Measurements from ENCODE around the gene LSM14B. TPM values are rescaled to one million over a fixed set of nuclear protein-coding genes. Genes with fewer than 3 reads are reported as not detected.

Gene LSM14B
- total and polyA plus RNA-seq, 2 experiments from 2014 or later = 7.1 to 43.1 TPM

- H3K79me2 ChIP-seq = peaks cover 36% of the 10 kb centered on the region
- no peak for DNase-seq (ENCODE audit: low spot score)
- H4K20me1 ChIP-seq (ENCODE audit: insufficient read depth, poor library complexity, severe bottlenecking) = peaks cover 48% of the 10 kb centered on the region
- H3K9me3 ChIP-seq (ENCODE audit: low read depth) = no peaks in the 10 kb centered on the region
- 85% methylated on average over 6 of the region's 6 CpGs for WGBS (ENCODE audit: low lambda C conversion rate, missing lambda C conversion rate)
- no peak for TF ChIP-seq EZH2 (IDR thresholded peaks at IDR 0.05; ENCODE audit: borderline replicate concordance)
- no peak for TF ChIP-seq EZH2phosphoT487 (IDR thresholded peaks at IDR 0.05; ENCODE audit: low read depth, severe bottlenecking, unreplicated experiment)
- TF ChIP-seq CTCF (IDR thresholded peaks at IDR 0.05; ENCODE audit: poor library complexity) = no peak
- H3K4me1 ChIP-seq (ENCODE audit: insufficient read depth) = peaks cover 9% of the 10 kb centered on the region
- H2AFZ ChIP-seq = no peak overlapping the region
- H3K9me2 ChIP-seq (replicated peaks; ENCODE audit: insufficient read depth) = no peaks in the 10 kb centered on the region
- no peak overlapping the region for H3K4me2 ChIP-seq
- no peak overlapping the region for H3K4me3 ChIP-seq
- H3K36me3 ChIP-seq (replicated peaks; ENCODE audit: insufficient read depth, low read depth) = peaks cover 4% of the 10 kb centered on the region
- no peak overlapping the region for H3K27ac ChIP-seq
- H3K27me3 ChIP-seq = no peaks in the 10 kb centered on the region
Measured at GRCh38 chr20:62137092-62137384, 14.8 kb downstream of the LSM14B start.

GRCh38 chr20:62137478-62138203, 15.4 kb downstream of the LSM14B start:
- Histone ChIP-seq H4K20me1 (ENCODE audit: insufficient read depth, poor library complexity, severe bottlenecking) (peaks cover 51% of the 10 kb centered on the region), H3K36me3 (replicated peaks; ENCODE audit: insufficient read depth, low read depth) (peaks cover 4% of the 10 kb centered on the region), H2AFZ (no peak overlapping the region), H3K4me1 (ENCODE audit: insufficient read depth) (peaks cover 9% of the 10 kb centered on the region), H3K9me2 (replicated peaks; ENCODE audit: insufficient read depth) (no peaks in the 10 kb centered on the region), H3K79me2 (peaks cover 42% of the 10 kb centered on the region), H3K27ac (no peak overlapping the region), H3K4me2 (no peak overlapping the region), H3K9me3 (ENCODE audit: low read depth) (no peaks in the 10 kb centered on the region), H3K4me3 (no peak overlapping the region), H3K27me3 (no peaks in the 10 kb centered on the region)
- WGBS (ENCODE audit: low lambda C conversion rate, missing lambda C conversion rate) = 87% methylated on average over 8 of the region's 8 CpGs
- TF ChIP-seq EZH2phosphoT487 (IDR thresholded peaks at IDR 0.05; ENCODE audit: low read depth, severe bottlenecking, unreplicated experiment) = no peak
- no peak for TF ChIP-seq EZH2 (IDR thresholded peaks at IDR 0.05; ENCODE audit: borderline replicate concordance)
- no peak for TF ChIP-seq CTCF (IDR thresholded peaks at IDR 0.05; ENCODE audit: poor library complexity)
- DNase-seq (ENCODE audit: low spot score) = no peak

- H4K20me1 ChIP-seq (ENCODE audit: insufficient read depth, poor library complexity, severe bottlenecking) = peaks cover 51% of the 10 kb centered on the region
- H3K4me2 ChIP-seq = no peak overlapping the region
- peaks cover 44% of the 10 kb centered on the region for H3K79me2 ChIP-seq
- WGBS (ENCODE audit: low lambda C conversion rate, missing lambda C conversion rate) = 88% methylated on average over 11 of the region's 11 CpGs
- H2AFZ ChIP-seq = no peak overlapping the region
- no peak for DNase-seq (ENCODE audit: low spot score)
- H3K27me3 ChIP-seq = no peaks in the 10 kb centered on the region
- no peak overlapping the region for H3K27ac ChIP-seq
- H3K36me3 ChIP-seq (replicated peaks; ENCODE audit: insufficient read depth, low read depth) = peaks cover 4% of the 10 kb centered on the region
- no peak overlapping the region for H3K4me3 ChIP-seq
- H3K9me2 ChIP-seq (replicated peaks; ENCODE audit: insufficient read depth) = no peaks in the 10 kb centered on the region
- no peaks in the 10 kb centered on the region for H3K9me3 ChIP-seq (ENCODE audit: low read depth)
- TF ChIP-seq CTCF (IDR thresholded peaks at IDR 0.05; ENCODE audit: poor library complexity) = no peak
- no peak for TF ChIP-seq EZH2phosphoT487 (IDR thresholded peaks at IDR 0.05; ENCODE audit: low read depth, severe bottlenecking, unreplicated experiment)
- peaks cover 9% of the 10 kb centered on the region for H3K4me1 ChIP-seq (ENCODE audit: insufficient read depth)
Measured at GRCh38 chr20:62138204-62138543, 15.9 kb downstream of the LSM14B start.

Measured in hepatocyte (in vitro differentiated cells).